ENCODE measurements around the gene SPOPL. TPM values are rescaled to one million over a fixed set of nuclear protein-coding genes. Genes with fewer than 3 reads are reported as not detected.

The SPOPL gene
- total and polyA plus RNA-seq, 10 of the 15 experiments (the other 5 are each of a cell fraction or from before 2014, with no cell fraction given), result 4.0 to 25.0 (median 11.5) TPM

- TF ChIP-seq NFIC (IDR thresholded peaks at IDR 0.05; ENCODE audit: low read depth, low read length), result no peak
- peak; percentile 67; the same call in 1 of the 2 replicates for TF ChIP-seq ZSCAN29 (IDR thresholded peaks at IDR 0.05)
- TF ChIP-seq FOXK2 (IDR thresholded peaks at IDR 0.05), result peak; percentile 39; the same call in 1 of the 2 replicates
- TF ChIP-seq JUND (IDR thresholded peaks at IDR 0.05; ENCODE audit: low read depth, low read length), result no peak
- TF ChIP-seq USF2 (IDR thresholded peaks at IDR 0.05; ENCODE audit: borderline replicate concordance, low read depth, low read length), result no peak
- TF ChIP-seq PBX3 (IDR thresholded peaks at IDR 0.05; ENCODE audit: insufficient replicate concordance, low read depth, low read length), result no peak
- TF ChIP-seq IKZF2 (IDR thresholded peaks at IDR 0.05), result peak in 1 of 2 experiments; percentile 60; a peak in 2 of 4 replicates
- peak; percentile 49; the same call in 1 of the 2 replicates for TF ChIP-seq MTA2 (IDR thresholded peaks at IDR 0.05; ENCODE audit: low read depth)
- peak; percentile 80 for TF ChIP-seq SPI1 (IDR thresholded peaks at IDR 0.05; ENCODE audit: borderline replicate concordance, insufficient read depth, low read depth, low read length)
- no peak for TF ChIP-seq ZNF217 (IDR thresholded peaks at IDR 0.05)
- TF ChIP-seq ZBED1 (IDR thresholded peaks at IDR 0.05; ENCODE audit: borderline replicate concordance), result no peak
- TF ChIP-seq ESRRA (IDR thresholded peaks at IDR 0.05; ENCODE audit: low read length), result no peak
- TF ChIP-seq GATAD2B (conservative IDR thresholded peaks at IDR 0.05; ENCODE audit: low read depth), result no peak
- no peak for TF ChIP-seq PAX5 (IDR thresholded peaks at IDR 0.05; ENCODE audit: borderline replicate concordance, low read depth, low read length)
- no peak for TF ChIP-seq RB1 (IDR thresholded peaks at IDR 0.05; ENCODE audit: borderline replicate concordance)
- peak; percentile 32; the same call in 1 of the 2 replicates for TF ChIP-seq IKZF1 (conservative IDR thresholded peaks at IDR 0.05)
- 0 out of 2 replicates have a peak, but pooled peaks have one; percentile 33 for TF ChIP-seq NBN (IDR thresholded peaks at IDR 0.05)
- TF ChIP-seq HDGF (IDR thresholded peaks at IDR 0.05), result no peak
These were observed 26.2 kb upstream of the SPOPL start (continued) for GRCh38 chr2:138475277-138475776.
